Stimulated activated CD8-positive, alpha-beta memory T cell treated with anti-CD3 and anti-CD28 coated beads, Interleukin-2, amount 100 ng/mL, for 1 hour (primary cell): ENCODE results near the gene MINAR2.

Experiments
- DNase-seq, 2 donors: peaks; one replicate each; pipeline ENCODE4 v3.0.0-alpha.2; 2020; ENCODE audit warnings: low read depth in 2 of 2

MINAR2 gene

GRCh38 chr5:129771058-129771838, 23.4 kb downstream of the MINAR2 start:
- DNase-seq: no peak

DNA sequence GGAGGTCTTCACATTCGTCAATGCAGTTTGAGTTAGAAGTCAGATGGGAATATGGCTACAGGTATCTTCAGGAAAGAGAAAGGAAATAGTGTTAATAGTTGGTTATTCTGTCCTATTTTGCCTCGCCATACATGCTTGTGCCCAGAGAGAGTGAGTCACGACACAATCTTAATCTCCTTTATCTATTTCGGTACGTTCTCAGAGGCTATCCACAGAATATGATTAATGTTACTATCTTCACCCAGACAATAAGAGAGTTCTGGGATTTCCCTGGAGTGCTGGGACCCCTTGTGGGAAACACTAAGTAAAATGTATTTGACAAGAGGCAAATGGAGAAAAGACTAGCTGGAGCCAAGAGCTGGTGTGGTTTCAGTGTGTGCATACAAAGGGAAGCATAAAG, 25.5 kb downstream of the MINAR2 start:
- DNase-seq: no peak

DNA sequence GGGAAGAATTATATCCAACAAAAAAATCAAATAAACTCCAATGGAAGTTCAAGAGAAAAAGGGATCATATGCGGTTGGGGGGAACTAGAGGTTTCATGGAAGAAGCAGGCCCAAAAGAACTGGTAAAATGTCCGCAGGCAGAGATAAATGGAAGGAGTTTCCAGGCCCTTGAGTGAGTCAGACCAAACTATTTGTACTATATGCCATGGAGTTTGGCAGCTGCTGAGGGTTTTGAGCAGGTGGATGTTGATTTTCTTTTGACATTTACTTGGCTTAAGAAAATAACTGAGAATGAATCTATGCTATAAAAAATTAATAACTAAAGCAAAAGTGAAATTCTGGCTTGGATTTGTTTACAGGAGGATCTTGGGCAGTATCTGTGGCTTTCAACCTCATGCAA, 33.7 kb downstream of the MINAR2 start:
- DNase-seq: no peak

GRCh38 chr5:129803403-129803802, 55.5 kb downstream of the MINAR2 start:
- DNase-seq: no peak

DNA sequence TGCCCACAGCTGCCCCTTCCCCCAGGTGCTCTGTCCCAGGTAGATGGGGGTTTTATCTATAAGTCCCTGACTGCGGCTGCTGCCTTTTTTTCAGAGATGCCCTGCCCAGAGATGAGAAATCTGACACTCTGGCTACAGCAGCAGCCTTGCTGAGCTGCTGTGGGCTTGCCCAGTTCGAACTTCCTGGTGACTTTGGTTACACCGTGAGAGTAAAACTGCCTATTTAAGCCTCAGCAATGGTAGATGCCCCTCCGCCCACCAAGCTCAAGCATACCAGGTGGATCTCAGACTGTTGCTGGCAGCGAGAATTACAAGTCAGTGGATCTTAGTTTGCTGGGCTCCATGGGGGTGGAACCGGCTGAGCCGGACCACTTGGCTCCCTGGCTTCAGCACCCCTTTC, 56.8 kb downstream of the MINAR2 start:
- no peak for DNase-seq

DNA sequence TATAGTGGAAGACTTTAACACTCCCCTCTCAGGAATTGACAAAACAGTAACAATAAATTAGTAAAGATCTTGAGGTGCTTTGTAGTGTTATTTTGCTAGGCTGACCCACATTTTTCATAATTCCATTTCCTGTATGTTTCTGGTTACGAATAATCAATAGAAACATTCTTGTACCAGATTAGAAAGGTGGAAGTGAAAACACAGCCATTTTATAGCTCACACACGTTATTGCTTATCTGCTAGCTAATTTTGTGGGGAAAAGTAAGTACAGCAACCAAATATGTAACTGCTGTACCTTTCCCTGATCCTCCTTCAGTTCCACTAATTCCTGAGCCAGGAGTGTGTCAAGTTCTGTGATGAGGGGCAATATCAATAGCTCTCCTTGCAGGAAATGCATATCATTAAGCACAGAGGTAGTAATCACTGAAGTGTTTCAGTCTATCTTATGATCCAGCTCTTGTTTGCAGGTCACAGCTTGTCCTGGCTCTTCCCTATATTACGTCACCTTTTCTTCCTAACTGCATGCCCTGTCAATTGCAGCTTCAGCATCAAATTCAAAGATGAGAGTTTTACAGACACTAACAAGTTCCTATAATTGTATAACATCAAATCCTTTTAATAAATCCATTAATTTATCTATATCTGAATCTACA, 59.4 kb downstream of the MINAR2 start:
- no peak for DNase-seq
